ENCODE results near the gene GTPBP2. TPM values are rescaled to one million over a fixed set of nuclear protein-coding genes. Genes with fewer than 3 reads are reported as not detected.

GTPBP2 gene
- polyA plus RNA-seq, 1 donor (not counting 4 experiments of a cell fraction or from before 2014, with no cell fraction given) = 59.5 TPM

GRCh38 chr6:43621836-43622180, 7.3 kb downstream of the GTPBP2 start:
- Histone ChIP-seq H3K4me3 (ENCODE audit: control insufficient read depth in 2 of 3, extremely low read depth in 1 of 3, insufficient read depth in 2 of 3, low read depth in 1 of 3, low read length in 3 of 3) (no peak overlapping the region), H3K27ac (ENCODE audit: control insufficient read depth, insufficient read depth, low read length) (no peak overlapping the region), H3K36me3 (ENCODE audit: control insufficient read depth in 2 of 2, extremely low read depth in 1 of 2, insufficient read depth in 2 of 2, low read length in 2 of 2) (peaks cover 44 to 51% of the 10 kb centered on the region in 2 experiments), H3K4me1 (ENCODE audit: control insufficient read depth, extremely low read depth, insufficient read depth, low read length) (peaks cover under 1% of the 10 kb centered on the region), H3K79me2 (ENCODE audit: control insufficient read depth, insufficient read depth, low read length) (peaks cover 4% of the 10 kb centered on the region), H3K27me3 (ENCODE audit: control insufficient read depth, extremely low read depth, insufficient read depth, low read length) (no peaks in the 10 kb centered on the region), H3K9me3 (ENCODE audit: control insufficient read depth, low read depth, low read length) (no peaks in the 10 kb centered on the region), H3K4me2 (ENCODE audit: control insufficient read depth, extremely low read depth, insufficient read depth, low read depth, low read length) (no peak overlapping the region), H3K9me1 (ENCODE audit: control insufficient read depth, extremely low read depth, insufficient read depth, low read length) (no peaks in the 10 kb centered on the region), H4K20me1 (ENCODE audit: control insufficient read depth, extremely low read depth, insufficient read depth, low read length) (peaks cover 2% of the 10 kb centered on the region), H3K9ac (ENCODE audit: control insufficient read depth, extremely low read depth, insufficient read depth, low read length) (no peak overlapping the region), H2AFZ (ENCODE audit: control insufficient read depth, low read length) (no peak overlapping the region)
- DNase-seq (ENCODE audit: low read depth, low spot score) (no peak), FAIRE-seq (no peak)
- dilution Hi-C loops (cut with MboI; ENCODE audit: extremely low pct_ligation_motif_present, low sequenced_read_pairs) = no loop called here
- TF ChIP-seq EZH2 (IDR thresholded peaks at IDR 0.05; ENCODE audit: low read length) = no peak
- TF ChIP-seq CTCF (optimal IDR thresholded peaks at IDR 0.05 in 1 of 3, IDR thresholded peaks at IDR 0.05 in 1 of 3, conservative IDR thresholded peaks at IDR 0.05 in 1 of 3; ENCODE audit: extremely low read depth in 1 of 3, insufficient read depth in 2 of 3, low read length in 3 of 3) = no peak

GRCh38 chr6:43621078-43621835, 7.8 kb downstream of the GTPBP2 start:
- no peak for TF ChIP-seq CTCF (optimal IDR thresholded peaks at IDR 0.05 in 1 of 3, IDR thresholded peaks at IDR 0.05 in 1 of 3, conservative IDR thresholded peaks at IDR 0.05 in 1 of 3; ENCODE audit: extremely low read depth in 1 of 3, insufficient read depth in 2 of 3, low read length in 3 of 3)
- TF ChIP-seq EZH2 (IDR thresholded peaks at IDR 0.05; ENCODE audit: low read length) = no peak
- no peaks in the 10 kb centered on the region for H3K27me3 ChIP-seq (ENCODE audit: control insufficient read depth, extremely low read depth, insufficient read depth, low read length)
- H3K27ac ChIP-seq (ENCODE audit: control insufficient read depth, insufficient read depth, low read length) = no peak overlapping the region
- H4K20me1 ChIP-seq (ENCODE audit: control insufficient read depth, extremely low read depth, insufficient read depth, low read length) = peaks cover 2% of the 10 kb centered on the region
- dilution Hi-C loops (cut with MboI; ENCODE audit: extremely low pct_ligation_motif_present, low sequenced_read_pairs) = no loop called here
- no peaks in the 10 kb centered on the region for H3K9me3 ChIP-seq (ENCODE audit: control insufficient read depth, low read depth, low read length)
- H3K4me1 ChIP-seq (ENCODE audit: control insufficient read depth, extremely low read depth, insufficient read depth, low read length) = no peaks in the 10 kb centered on the region
- H3K36me3 ChIP-seq (ENCODE audit: control insufficient read depth in 2 of 2, extremely low read depth in 1 of 2, insufficient read depth in 2 of 2, low read length in 2 of 2) = peaks cover 43 to 51% of the 10 kb centered on the region in 2 experiments
- no peak overlapping the region for H2AFZ ChIP-seq (ENCODE audit: control insufficient read depth, low read length)
- no peaks in the 10 kb centered on the region for H3K9me1 ChIP-seq (ENCODE audit: control insufficient read depth, extremely low read depth, insufficient read depth, low read length)
- FAIRE-seq (no peak), DNase-seq (ENCODE audit: low read depth, low spot score) (no peak)
- H3K4me2 ChIP-seq (ENCODE audit: control insufficient read depth, extremely low read depth, insufficient read depth, low read depth, low read length) = no peak overlapping the region
- H3K79me2 ChIP-seq (ENCODE audit: control insufficient read depth, insufficient read depth, low read length) = peaks cover 1% of the 10 kb centered on the region
- no peak overlapping the region for H3K9ac ChIP-seq (ENCODE audit: control insufficient read depth, extremely low read depth, insufficient read depth, low read length)
- no peak overlapping the region for H3K4me3 ChIP-seq (ENCODE audit: control insufficient read depth in 2 of 3, extremely low read depth in 1 of 3, insufficient read depth in 2 of 3, low read depth in 1 of 3, low read length in 3 of 3)

All from keratinocyte (primary cell).